HepG2 (cell line): Measurements from ENCODE around the gene ARHGAP22.

ENCODE experiments used
- MXD4 ChIP-seq: IDR thresholded peaks from 2 replicates; pipeline ENCODE4 v1.6.1; 2016; ENCODE audit warnings: mild to moderate bottlenecking, missing biosample characterization, missing genetic modification reagents
- RXRA ChIP-seq: sonication (generic); formaldehyde crosslinking; IDR thresholded peaks from 2 replicates; pipeline ENCODE4 v1.5.1; 2020; ENCODE audit warnings: missing genetic modification reagents
- SIN3A ChIP-seq: IDR thresholded peaks from 2 replicates; pipeline ENCODE4 v1.6.1; 2011; ENCODE audit warnings: low read depth, mild to moderate bottlenecking, control low read depth, low read length, borderline replicate concordance
- TRIM24 ChIP-seq: sonication (generic); formaldehyde crosslinking; IDR thresholded peaks from 2 replicates; pipeline ENCODE4 v1.8.0; 2022; ENCODE audit warnings: mild to moderate bottlenecking, missing genetic modification reagents
- ZNF766 ChIP-seq: sonication (generic); formaldehyde crosslinking; IDR thresholded peaks from 2 replicates; pipeline ENCODE4 v1.5.0; 2020; ENCODE audit warnings: missing genetic modification reagents, borderline replicate concordance
- TF ChIP-seq, protein P1 (sequence below): sonication (generic); formaldehyde crosslinking; IDR thresholded peaks from 2 replicates; pipeline ENCODE4 v1.5.0; 2020; ENCODE audit warnings: mild to moderate bottlenecking, missing genetic modification reagents, moderate library complexity
- TF ChIP-seq, protein P2 (sequence below), 2 experiments: sonication (generic) in 1 of 2; formaldehyde crosslinking in 1 of 2; IDR thresholded peaks; 2 replicates each; pipeline versions ENCODE4 v1.5.1 to v1.6.1; 2011 to 2020; ENCODE audit warnings: borderline replicate concordance in 1 of 2, low read depth in 1 of 2, low read length in 1 of 2, mild to moderate bottlenecking in 1 of 2, missing genetic modification reagents in 1 of 2, moderate library complexity in 1 of 2

DNA sequence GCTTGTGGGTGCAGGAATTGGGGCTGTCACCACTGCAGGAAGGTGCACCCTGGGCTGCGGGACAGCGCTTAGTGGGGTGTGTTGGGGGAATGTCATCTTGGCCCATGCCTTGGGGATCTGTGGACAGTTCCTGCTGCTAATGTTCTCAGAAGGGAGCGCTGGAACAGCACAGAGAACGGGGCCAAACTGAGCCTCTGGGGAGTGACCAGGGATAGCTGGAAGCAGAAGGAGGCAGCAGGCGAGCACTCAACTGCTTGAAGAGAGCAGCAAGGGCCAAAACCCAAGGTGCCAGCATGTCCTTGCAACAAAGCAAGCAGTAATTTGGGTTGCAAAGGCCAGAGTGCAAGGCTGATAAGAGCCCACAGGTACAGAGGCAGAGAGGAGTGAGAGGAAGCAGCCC lies 48.5 kb upstream of the ARHGAP22 start:
- TF ChIP-seq ZNF766 (CRISPR knock-in tag) (no peak), TRIM24 (no peak), SIN3A (no peak), MXD4 (CRISPR knock-in tag) (no peak), RXRA (CRISPR knock-in tag) (no peak)
- TF ChIP-seq, protein P1, sequence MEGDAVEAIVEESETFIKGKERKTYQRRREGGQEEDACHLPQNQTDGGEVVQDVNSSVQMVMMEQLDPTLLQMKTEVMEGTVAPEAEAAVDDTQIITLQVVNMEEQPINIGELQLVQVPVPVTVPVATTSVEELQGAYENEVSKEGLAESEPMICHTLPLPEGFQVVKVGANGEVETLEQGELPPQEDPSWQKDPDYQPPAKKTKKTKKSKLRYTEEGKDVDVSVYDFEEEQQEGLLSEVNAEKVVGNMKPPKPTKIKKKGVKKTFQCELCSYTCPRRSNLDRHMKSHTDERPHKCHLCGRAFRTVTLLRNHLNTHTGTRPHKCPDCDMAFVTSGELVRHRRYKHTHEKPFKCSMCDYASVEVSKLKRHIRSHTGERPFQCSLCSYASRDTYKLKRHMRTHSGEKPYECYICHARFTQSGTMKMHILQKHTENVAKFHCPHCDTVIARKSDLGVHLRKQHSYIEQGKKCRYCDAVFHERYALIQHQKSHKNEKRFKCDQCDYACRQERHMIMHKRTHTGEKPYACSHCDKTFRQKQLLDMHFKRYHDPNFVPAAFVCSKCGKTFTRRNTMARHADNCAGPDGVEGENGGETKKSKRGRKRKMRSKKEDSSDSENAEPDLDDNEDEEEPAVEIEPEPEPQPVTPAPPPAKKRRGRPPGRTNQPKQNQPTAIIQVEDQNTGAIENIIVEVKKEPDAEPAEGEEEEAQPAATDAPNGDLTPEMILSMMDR (CRISPR knock-in tag) = no peak
- TF ChIP-seq, protein P2, sequence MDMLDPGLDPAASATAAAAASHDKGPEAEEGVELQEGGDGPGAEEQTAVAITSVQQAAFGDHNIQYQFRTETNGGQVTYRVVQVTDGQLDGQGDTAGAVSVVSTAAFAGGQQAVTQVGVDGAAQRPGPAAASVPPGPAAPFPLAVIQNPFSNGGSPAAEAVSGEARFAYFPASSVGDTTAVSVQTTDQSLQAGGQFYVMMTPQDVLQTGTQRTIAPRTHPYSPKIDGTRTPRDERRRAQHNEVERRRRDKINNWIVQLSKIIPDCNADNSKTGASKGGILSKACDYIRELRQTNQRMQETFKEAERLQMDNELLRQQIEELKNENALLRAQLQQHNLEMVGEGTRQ (IDR thresholded peaks at IDR 0.05; ENCODE audit: low read depth, low read length) = no peak
- TF ChIP-seq, protein P2 (CRISPR knock-in tag; IDR thresholded peaks at IDR 0.05; ENCODE audit: borderline replicate concordance) = no peak
